H1 (cell line): Measurements from ENCODE around the gene OPN1SW. TPM values are rescaled to one million over a fixed set of nuclear protein-coding genes. Genes with fewer than 3 reads are reported as not detected.

Experiments
- CEBPB ChIP-seq: IDR thresholded peaks from 2 replicates; pipeline ENCODE4 v1.6.1; 2012; ENCODE audit warnings: low read depth, low read length
- CHD1 ChIP-seq: IDR thresholded peaks from 2 replicates; pipeline ENCODE4 v1.6.1; 2012; ENCODE audit warnings: low read depth, low read length, improper control_type of control experiment
- CTBP2 ChIP-seq: IDR thresholded peaks from 2 replicates; pipeline ENCODE4 v1.7.0; 2011; ENCODE audit warnings: borderline replicate concordance, mild to moderate bottlenecking, moderate library complexity, mixed read lengths, low read length; ENCODE audit not compliant: insufficient read depth, insufficient read length
- JUND ChIP-seq: IDR thresholded peaks from 2 replicates; pipeline ENCODE4 v1.6.1; 2011; ENCODE audit warnings: mild to moderate bottlenecking, improper control_type of control experiment, low read length
- KDM1A ChIP-seq: fragments of 200-600, 300-600 bp; sonication (generic); IDR thresholded peaks from 2 replicates; pipeline ENCODE4 v1.7.1; 2016; ENCODE audit warnings: mild to moderate bottlenecking, low read length, borderline replicate concordance
- RXRA ChIP-seq: IDR thresholded peaks from 2 replicates; pipeline ENCODE4 v1.6.1; 2011; ENCODE audit warnings: low read depth, mild to moderate bottlenecking, low read length, moderate library complexity; ENCODE audit not compliant: insufficient read depth
- SAP30 ChIP-seq: fragments of 300-600 bp; sonication (generic); IDR thresholded peaks from 2 replicates; pipeline ENCODE4 v1.7.1; 2012; ENCODE audit warnings: low read length, moderate library complexity, mild to moderate bottlenecking, inconsistent platforms; ENCODE audit not compliant: insufficient read depth, insufficient replicate concordance
- SP2 ChIP-seq: IDR thresholded peaks from 2 replicates; pipeline ENCODE4 v1.6.1; 2012; ENCODE audit warnings: mild to moderate bottlenecking, low read length, inconsistent platforms
- TCF12 ChIP-seq: IDR thresholded peaks from 2 replicates; pipeline ENCODE4 v1.6.1; 2011; ENCODE audit warnings: low read depth, mild to moderate bottlenecking, low read length
- polyA plus RNA-seq, 7 experiments: library from polyadenylated mRNA; depleted of rRNA in 3 of 7; stranded (reverse) in 5 of 7; unstranded in 2 of 7; fragments of >200 nt in 5 of 7; fragments of 200-250 nt in 2 of 7; gene quantifications; 1 replicate in 5 of 7; 2 replicates in 1 of 7; 4 replicates in 1 of 7; pipeline versions ENCODE4 v1.2.1 to v1.2.3, GENCODE V29; 2011 to 2013; ENCODE audit warnings: missing spikeins in 2 of 7, mixed read lengths in 2 of 7
- total RNA-seq: library from RNA; stranded (reverse); fragmentation: NEBNext Ultra II Directional; extraction: Animal tissue kit (Norgen Biotek cat#: 25700); gene quantifications from 2 replicates; pipeline ENCODE4 v1.2.1, GENCODE V29; 2021
- TF ChIP-seq, protein P1 (sequence below): fragments of 300-600 bp; sonication (generic); IDR thresholded peaks from 2 replicates; pipeline ENCODE4 v1.7.1; 2012; ENCODE audit warnings: low read length, moderate library complexity, mild to moderate bottlenecking, inconsistent platforms; ENCODE audit not compliant: insufficient replicate concordance
- TF ChIP-seq, protein P2 (sequence below): IDR thresholded peaks from 2 replicates; pipeline ENCODE4 v1.6.1; 2012; ENCODE audit warnings: low read length, inconsistent platforms

The OPN1SW gene
- total and polyA plus RNA-seq, 2 of the 8 experiments (the other 6 are each of a cell fraction or from before 2014, with no cell fraction given), result not detected

DNA sequence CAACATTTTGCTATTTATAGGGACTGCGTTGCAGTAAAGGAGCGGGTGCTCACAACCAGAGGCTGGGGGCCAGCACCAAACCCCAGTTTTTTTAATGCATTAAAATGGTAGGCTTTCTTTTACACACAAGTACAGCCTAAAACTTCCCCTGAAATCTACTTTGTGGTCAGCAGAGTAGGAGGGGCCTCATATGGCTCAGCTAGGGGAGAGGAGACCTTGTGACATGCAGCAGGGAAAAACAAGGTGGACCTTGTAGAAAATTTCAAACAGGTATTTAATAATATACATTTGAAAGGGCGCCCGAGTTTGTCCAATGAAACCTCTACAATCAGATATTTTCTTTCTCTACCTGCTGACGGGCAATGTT is 17.6 kb upstream of the OPN1SW start (continued):
- TF ChIP-seq, protein P1, sequence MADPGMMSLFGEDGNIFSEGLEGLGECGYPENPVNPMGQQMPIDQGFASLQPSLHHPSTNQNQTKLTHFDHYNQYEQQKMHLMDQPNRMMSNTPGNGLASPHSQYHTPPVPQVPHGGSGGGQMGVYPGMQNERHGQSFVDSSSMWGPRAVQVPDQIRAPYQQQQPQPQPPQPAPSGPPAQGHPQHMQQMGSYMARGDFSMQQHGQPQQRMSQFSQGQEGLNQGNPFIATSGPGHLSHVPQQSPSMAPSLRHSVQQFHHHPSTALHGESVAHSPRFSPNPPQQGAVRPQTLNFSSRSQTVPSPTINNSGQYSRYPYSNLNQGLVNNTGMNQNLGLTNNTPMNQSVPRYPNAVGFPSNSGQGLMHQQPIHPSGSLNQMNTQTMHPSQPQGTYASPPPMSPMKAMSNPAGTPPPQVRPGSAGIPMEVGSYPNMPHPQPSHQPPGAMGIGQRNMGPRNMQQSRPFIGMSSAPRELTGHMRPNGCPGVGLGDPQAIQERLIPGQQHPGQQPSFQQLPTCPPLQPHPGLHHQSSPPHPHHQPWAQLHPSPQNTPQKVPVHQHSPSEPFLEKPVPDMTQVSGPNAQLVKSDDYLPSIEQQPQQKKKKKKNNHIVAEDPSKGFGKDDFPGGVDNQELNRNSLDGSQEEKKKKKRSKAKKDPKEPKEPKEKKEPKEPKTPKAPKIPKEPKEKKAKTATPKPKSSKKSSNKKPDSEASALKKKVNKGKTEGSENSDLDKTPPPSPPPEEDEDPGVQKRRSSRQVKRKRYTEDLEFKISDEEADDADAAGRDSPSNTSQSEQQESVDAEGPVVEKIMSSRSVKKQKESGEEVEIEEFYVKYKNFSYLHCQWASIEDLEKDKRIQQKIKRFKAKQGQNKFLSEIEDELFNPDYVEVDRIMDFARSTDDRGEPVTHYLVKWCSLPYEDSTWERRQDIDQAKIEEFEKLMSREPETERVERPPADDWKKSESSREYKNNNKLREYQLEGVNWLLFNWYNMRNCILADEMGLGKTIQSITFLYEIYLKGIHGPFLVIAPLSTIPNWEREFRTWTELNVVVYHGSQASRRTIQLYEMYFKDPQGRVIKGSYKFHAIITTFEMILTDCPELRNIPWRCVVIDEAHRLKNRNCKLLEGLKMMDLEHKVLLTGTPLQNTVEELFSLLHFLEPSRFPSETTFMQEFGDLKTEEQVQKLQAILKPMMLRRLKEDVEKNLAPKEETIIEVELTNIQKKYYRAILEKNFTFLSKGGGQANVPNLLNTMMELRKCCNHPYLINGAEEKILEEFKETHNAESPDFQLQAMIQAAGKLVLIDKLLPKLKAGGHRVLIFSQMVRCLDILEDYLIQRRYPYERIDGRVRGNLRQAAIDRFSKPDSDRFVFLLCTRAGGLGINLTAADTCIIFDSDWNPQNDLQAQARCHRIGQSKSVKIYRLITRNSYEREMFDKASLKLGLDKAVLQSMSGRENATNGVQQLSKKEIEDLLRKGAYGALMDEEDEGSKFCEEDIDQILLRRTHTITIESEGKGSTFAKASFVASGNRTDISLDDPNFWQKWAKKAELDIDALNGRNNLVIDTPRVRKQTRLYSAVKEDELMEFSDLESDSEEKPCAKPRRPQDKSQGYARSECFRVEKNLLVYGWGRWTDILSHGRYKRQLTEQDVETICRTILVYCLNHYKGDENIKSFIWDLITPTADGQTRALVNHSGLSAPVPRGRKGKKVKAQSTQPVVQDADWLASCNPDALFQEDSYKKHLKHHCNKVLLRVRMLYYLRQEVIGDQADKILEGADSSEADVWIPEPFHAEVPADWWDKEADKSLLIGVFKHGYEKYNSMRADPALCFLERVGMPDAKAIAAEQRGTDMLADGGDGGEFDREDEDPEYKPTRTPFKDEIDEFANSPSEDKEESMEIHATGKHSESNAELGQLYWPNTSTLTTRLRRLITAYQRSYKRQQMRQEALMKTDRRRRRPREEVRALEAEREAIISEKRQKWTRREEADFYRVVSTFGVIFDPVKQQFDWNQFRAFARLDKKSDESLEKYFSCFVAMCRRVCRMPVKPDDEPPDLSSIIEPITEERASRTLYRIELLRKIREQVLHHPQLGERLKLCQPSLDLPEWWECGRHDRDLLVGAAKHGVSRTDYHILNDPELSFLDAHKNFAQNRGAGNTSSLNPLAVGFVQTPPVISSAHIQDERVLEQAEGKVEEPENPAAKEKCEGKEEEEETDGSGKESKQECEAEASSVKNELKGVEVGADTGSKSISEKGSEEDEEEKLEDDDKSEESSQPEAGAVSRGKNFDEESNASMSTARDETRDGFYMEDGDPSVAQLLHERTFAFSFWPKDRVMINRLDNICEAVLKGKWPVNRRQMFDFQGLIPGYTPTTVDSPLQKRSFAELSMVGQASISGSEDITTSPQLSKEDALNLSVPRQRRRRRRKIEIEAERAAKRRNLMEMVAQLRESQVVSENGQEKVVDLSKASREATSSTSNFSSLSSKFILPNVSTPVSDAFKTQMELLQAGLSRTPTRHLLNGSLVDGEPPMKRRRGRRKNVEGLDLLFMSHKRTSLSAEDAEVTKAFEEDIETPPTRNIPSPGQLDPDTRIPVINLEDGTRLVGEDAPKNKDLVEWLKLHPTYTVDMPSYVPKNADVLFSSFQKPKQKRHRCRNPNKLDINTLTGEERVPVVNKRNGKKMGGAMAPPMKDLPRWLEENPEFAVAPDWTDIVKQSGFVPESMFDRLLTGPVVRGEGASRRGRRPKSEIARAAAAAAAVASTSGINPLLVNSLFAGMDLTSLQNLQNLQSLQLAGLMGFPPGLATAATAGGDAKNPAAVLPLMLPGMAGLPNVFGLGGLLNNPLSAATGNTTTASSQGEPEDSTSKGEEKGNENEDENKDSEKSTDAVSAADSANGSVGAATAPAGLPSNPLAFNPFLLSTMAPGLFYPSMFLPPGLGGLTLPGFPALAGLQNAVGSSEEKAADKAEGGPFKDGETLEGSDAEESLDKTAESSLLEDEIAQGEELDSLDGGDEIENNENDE, result no peak
- TF ChIP-seq RXRA, result no peak
- no peak for TF ChIP-seq TCF12
- no peak for TF ChIP-seq CHD1
- TF ChIP-seq CTBP2, result no peak
- TF ChIP-seq, protein P2, sequence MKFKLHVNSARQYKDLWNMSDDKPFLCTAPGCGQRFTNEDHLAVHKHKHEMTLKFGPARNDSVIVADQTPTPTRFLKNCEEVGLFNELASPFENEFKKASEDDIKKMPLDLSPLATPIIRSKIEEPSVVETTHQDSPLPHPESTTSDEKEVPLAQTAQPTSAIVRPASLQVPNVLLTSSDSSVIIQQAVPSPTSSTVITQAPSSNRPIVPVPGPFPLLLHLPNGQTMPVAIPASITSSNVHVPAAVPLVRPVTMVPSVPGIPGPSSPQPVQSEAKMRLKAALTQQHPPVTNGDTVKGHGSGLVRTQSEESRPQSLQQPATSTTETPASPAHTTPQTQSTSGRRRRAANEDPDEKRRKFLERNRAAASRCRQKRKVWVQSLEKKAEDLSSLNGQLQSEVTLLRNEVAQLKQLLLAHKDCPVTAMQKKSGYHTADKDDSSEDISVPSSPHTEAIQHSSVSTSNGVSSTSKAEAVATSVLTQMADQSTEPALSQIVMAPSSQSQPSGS, result no peak
- no peak for TF ChIP-seq CEBPB
- TF ChIP-seq SAP30, result no peak
- no peak for TF ChIP-seq JUND
- no peak for TF ChIP-seq SP2
- TF ChIP-seq KDM1A, result no peak
